SU-DHL-6 (cell line): Measurements from ENCODE around the gene CRYBB1.

Source experiments
- EZH2phosphoT487 ChIP-seq: fragments of 200-600 bp; sonication (generic), shearing (Covaris generic); conservative IDR thresholded peaks from 2 replicates; pipeline ENCODE4 v1.6.1; 2018; ENCODE audit warnings: mild to moderate bottlenecking, antibody characterized with exemption, low read length, moderate library complexity, mixed read lengths
- TF ChIP-seq, protein P1 (sequence below): fragments of 200-600 bp; sonication (generic); IDR thresholded peaks from one replicate; pipeline ENCODE4 v1.5.1; 2017; ENCODE audit warnings: antibody characterized with exemption, mild to moderate bottlenecking, low read length, moderate library complexity; ENCODE audit not compliant: insufficient read depth, poor library complexity, severe bottlenecking

DNA sequence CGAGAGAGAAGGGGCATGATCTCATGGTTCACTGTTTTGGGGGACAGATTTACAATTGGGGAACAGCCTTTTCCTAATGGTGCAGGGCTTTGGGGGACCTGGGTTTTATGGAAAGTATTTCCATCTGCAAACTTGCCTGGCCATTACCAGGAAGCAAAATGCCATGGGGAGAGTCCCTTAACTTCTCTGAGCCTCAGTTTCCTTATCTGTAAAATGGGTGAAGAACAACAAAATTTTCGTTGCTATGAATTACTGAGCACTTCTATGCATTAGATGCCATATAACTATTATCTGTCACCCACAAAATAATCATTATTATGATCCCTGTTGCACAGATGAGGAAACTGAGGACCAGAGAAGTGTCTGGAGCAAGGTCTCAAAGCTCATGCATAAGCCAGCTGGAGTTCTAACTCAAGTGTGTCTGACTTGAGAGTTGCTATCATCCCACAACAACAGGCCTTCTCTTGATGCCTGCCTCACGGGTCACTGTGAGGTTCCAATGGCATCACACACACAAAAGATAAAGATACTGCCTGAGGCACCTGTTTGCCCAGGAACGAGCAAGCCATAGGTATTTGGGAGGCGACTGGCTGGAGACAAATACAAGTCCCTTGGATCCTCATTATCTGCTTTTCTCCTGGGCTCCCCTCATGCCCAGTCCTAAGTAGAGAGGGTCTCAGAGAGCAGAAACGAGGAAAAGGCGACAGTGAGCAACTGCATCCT is 43.7 kb downstream of the CRYBB1 start:
- TF ChIP-seq, protein P1, sequence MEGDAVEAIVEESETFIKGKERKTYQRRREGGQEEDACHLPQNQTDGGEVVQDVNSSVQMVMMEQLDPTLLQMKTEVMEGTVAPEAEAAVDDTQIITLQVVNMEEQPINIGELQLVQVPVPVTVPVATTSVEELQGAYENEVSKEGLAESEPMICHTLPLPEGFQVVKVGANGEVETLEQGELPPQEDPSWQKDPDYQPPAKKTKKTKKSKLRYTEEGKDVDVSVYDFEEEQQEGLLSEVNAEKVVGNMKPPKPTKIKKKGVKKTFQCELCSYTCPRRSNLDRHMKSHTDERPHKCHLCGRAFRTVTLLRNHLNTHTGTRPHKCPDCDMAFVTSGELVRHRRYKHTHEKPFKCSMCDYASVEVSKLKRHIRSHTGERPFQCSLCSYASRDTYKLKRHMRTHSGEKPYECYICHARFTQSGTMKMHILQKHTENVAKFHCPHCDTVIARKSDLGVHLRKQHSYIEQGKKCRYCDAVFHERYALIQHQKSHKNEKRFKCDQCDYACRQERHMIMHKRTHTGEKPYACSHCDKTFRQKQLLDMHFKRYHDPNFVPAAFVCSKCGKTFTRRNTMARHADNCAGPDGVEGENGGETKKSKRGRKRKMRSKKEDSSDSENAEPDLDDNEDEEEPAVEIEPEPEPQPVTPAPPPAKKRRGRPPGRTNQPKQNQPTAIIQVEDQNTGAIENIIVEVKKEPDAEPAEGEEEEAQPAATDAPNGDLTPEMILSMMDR: no peak
- TF ChIP-seq EZH2phosphoT487: no peak
